Measurements from ENCODE around the gene SLC25A51.

Gene SLC25A51

DNA sequence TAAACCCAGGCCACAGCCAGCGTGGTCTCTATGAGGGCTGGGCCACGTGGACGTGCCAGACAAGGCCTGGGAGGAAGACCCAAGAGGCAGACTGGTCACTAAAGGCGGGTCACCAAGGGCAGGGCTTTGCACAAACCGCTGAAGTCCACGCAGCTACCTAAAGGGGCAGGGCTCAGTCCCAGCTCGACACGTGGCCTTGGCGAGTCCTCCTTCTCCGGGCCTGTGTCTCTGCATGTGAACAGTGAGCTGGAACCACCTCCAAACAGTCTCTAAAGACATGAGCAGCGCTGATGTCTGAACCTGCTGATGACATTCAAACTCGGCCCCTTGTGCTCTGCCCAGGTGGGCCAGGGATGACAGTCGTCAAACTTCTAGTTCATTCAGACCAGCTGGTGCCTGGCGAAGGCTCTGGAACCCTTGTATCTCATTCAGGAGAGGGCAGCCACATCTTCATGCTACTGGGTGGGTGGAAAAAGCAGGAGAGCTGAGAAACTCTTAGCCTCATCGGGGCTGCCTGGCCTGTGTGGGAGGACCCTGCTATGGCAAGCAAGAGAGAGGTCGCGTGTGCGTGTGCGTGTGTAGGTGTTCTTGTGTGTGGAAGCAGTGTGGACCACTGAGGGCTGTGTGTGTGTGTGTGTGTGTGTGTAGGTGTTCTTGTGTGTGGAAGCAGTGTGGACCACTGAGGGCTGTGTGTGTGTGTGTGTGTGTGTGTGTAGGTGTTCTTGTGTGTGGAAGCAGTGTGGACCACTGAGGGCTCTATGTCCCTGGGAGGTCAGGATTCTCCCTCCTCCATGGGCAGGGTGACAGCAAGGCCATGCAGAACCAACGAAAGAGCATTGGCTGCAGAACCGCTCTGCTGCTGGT lies 14.1 kb upstream of the SLC25A51 start:
- TF ChIP-seq, protein P1, sequence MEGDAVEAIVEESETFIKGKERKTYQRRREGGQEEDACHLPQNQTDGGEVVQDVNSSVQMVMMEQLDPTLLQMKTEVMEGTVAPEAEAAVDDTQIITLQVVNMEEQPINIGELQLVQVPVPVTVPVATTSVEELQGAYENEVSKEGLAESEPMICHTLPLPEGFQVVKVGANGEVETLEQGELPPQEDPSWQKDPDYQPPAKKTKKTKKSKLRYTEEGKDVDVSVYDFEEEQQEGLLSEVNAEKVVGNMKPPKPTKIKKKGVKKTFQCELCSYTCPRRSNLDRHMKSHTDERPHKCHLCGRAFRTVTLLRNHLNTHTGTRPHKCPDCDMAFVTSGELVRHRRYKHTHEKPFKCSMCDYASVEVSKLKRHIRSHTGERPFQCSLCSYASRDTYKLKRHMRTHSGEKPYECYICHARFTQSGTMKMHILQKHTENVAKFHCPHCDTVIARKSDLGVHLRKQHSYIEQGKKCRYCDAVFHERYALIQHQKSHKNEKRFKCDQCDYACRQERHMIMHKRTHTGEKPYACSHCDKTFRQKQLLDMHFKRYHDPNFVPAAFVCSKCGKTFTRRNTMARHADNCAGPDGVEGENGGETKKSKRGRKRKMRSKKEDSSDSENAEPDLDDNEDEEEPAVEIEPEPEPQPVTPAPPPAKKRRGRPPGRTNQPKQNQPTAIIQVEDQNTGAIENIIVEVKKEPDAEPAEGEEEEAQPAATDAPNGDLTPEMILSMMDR (conservative IDR thresholded peaks at IDR 0.05) = no peak
- H3K27ac ChIP-seq = no peak overlapping the region

DNA sequence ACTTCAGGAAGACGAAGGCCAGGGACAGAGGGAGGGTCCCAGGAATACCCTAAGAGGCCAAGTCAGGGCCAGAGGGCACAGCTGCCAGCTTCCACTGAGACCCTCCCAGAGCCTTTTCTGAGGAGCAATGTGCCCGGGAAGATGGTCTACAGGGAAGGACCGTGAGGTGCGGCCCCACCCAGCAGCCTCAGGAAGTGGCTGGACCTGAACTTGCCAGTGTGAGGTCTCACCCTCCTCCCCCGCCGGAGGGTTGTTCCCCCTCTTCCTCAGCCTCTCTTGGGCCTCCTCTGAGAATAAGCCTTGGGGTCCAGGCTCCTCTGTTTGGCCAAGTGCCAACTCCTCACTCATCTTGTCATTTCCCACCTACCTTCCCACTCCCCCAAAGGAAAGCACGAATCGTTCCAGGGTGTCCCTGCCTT lies 13.4 kb upstream of the SLC25A51 start:
- H3K27ac ChIP-seq = no peak overlapping the region

DNA sequence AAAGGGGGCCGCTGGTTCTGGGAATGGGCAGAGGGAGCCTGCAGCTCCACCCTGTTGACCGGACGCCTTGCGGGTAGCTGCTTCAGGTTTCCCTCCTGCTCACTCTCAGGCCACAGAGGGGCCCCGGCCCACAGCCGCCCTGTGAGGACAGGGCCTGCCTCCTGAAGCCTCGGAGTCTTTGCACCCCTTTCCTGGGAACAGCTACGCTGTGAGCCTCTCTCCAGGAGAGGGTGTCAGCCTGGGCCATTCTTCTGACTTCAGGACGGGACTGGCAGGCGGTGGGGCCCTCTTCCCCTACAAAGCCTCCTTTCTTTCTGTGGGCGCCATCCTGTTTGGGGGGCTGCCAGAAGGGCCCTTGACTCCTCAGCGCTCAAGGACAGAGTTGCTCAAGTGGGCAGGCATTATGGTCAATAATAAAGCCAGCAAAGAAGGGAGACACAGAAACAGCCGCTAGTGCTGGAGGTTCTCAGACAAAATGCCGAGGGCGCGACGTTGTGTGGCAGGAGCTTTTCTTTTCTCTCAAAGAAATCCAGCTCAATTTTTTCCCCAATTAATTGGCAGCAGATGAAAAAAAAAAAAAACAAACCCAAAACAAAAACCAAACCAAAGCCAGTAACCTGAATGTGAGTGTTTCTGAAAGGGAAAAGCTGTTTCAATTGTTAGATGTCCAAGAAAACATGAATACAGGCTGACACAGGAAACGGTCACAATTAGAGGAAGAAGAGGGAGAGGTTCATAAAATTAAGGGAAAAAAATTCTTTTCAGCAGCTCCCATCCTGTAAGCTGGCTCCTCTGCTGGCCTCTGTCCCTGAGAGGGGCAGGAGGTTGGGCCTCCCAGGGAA lies 12.8 kb upstream of the SLC25A51 start:
- TF ChIP-seq, protein P1 (conservative IDR thresholded peaks at IDR 0.05) = no peak
- no peak overlapping the region; the same call in 1 of the 2 replicates for H3K27ac ChIP-seq

More for the DNA sequence above, 13.4 kb upstream of the SLC25A51 start:
- TF ChIP-seq, protein P1 (conservative IDR thresholded peaks at IDR 0.05) = no peak

DNA sequence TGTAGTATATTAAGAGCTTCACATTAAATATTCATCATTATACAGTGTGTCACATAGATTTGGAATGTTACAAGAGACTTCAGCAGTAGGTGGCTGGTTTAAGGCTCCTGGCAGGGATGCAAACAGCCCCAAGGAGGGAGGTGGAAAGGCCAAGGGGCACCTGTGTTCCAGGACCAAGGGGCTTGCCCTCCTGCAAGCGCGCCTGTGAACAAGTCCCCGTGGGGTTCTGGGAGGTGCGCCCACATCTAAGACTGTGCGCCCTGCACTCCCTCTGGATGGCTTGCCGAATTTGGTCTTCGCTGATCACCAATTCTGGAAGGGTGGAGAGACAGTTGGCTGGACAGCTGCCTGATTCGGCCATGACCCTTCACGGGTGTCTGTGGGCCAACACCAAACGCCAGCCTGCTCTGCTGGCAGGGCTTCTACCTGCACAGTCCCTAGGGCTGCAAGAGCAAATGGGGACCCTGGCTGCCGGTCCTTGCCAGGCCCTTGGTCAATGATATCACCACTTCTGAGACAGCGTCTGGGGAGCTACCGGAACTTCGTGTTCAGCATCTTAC lies 12.1 kb upstream of the SLC25A51 start:
- TF ChIP-seq, protein P1 (conservative IDR thresholded peaks at IDR 0.05) = no peak
- peak overlapping the region; percentile 54 for H3K27ac ChIP-seq

DNA sequence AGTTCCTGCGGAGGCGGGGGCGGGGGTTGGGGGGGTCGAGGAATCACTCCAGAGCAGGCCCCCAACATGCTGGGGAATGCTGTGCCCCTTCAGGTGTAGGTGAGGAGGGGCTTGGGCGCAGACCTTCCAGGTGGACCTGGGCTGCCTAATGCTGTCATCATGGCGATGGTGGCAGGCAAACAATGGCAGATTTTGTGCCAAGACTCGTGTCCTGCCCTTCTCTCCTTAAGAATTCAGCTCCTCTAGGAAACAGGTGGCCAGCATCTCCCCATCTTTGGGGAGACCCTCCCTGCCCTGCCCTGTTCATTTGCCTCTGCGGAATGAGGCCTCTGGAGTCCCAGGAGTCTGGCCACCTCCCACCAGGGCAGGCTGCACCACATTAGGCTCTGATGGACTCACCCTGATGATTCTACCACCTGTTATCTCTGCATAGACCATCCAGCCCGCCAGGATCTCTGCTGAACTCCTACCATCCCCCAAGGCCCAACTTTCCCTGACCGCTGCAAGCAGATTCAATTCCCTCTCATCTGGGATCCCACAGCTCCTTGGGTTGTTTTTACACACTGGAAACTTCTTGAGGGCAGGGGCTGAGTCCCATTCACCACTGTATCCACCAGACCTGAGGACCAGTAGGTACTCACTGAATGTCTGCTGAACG lies 10.9 kb upstream of the SLC25A51 start:
- peak overlapping the region; percentile 54 for H3K27ac ChIP-seq

GRCh38 chr9:37914154-37914551 lies 10.2 kb upstream of the SLC25A51 start:
- peak overlapping the region; percentile 16; the same call in 1 of the 2 replicates for H3K27ac ChIP-seq
- TF ChIP-seq, protein P1 (conservative IDR thresholded peaks at IDR 0.05) = no peak

More for the DNA sequence above, 10.9 kb upstream of the SLC25A51 start:
- TF ChIP-seq, protein P1 (conservative IDR thresholded peaks at IDR 0.05) = no peak

Measured in VCaP (cell line).